Measurements from ENCODE around the gene HOXA10.
A peak's percentile ranks its signal among the peaks of the same experiment; 100 is the strongest.

Gene HOXA10

GRCh38 chr7:27173956-27174873 is at the start of gene HOXA10:
Gene HOXA10 (minus strand): TSS chr7:27174320. CDS start chr7:27174306, 14 bp downstream.
- Histone ChIP-seq H3K9me3 (ENCODE audit: control insufficient read depth, insufficient read depth, low read length) (no peaks in the 10 kb centered on the region), H3K4me1 (ENCODE audit: insufficient read depth, low read length) (peaks cover 6% of the 10 kb centered on the region; the same call in 1 of the 2 replicates), H3K9ac (ENCODE audit: low read depth, low read length) (no peak within 1 kb of the TSS; the same call in 1 of the 2 replicates), H3K36me3 (ENCODE audit: insufficient read depth, low read length) (no peaks in the 10 kb centered on the region)

DNA sequence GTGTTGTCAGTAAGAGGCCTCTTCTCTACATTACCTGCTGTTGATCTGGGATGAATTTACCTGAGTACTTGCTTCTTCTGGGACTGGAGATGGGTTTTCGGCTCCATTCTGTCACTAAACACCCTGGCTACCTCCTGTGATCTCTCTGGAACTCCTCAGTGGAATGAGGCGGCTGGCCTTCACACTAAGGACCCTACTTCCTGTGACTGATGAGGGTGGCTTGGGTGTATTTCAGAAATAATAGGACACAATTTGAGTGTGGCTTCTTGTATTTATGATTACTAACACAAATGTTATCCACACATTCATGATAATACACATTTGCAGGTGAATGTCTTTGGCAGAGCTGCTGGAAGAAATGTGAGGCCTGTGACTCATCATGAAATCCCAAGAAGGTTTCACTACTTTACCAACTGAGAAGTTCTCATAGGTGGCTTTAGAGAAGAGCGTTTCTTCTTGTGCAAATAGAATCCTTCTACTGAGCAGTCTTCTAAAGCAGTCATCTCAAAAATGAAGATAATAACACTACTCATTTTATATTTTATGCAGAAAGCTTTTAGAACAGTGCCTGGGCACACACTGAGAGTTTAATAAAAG is 47.2 kb upstream of the HOXA10 start:
- H3K36me3 ChIP-seq (ENCODE audit: insufficient read depth, low read length): no peaks in the 10 kb centered on the region
- no peaks in the 10 kb centered on the region for H3K9me3 ChIP-seq (ENCODE audit: control insufficient read depth, insufficient read depth, low read length)
- no peaks in the 10 kb centered on the region; the same call in 1 of the 2 replicates for H3K4me1 ChIP-seq (ENCODE audit: insufficient read depth, low read length)
- H3K9ac ChIP-seq (ENCODE audit: low read depth, low read length): no peak overlapping the region

GRCh38 chr7:27220440-27220955 is 46.4 kb upstream of the HOXA10 start:
- Histone ChIP-seq H3K4me1 (ENCODE audit: insufficient read depth, low read length) (no peaks in the 10 kb centered on the region; the same call in 1 of the 2 replicates), H3K9me3 (ENCODE audit: control insufficient read depth, insufficient read depth, low read length) (no peaks in the 10 kb centered on the region), H3K36me3 (ENCODE audit: insufficient read depth, low read length) (no peaks in the 10 kb centered on the region), H3K9ac (ENCODE audit: low read depth, low read length) (no peak overlapping the region)

DNA sequence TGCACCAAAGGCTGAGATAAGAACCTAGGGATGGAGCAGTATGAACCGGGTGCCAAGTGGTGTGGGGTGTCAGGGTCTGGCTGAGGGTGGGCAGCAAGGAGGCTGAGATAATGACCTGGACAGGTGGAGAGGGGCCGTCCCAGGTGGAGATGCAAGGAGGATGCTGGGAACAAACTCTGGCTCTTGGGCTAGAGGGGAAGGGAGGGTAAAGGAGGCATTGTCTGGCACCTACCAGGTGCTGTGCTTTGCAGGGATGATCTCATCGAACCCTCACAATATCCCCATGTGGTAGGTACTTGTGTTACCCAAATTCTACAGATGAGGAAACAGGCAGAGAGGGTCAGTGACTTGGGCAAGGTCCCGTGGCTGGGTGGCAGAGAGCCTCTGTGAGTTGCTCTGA is 45.7 kb upstream of the HOXA10 start:
- Histone ChIP-seq H3K9ac (ENCODE audit: low read depth, low read length) (no peak overlapping the region), H3K36me3 (ENCODE audit: insufficient read depth, low read length) (no peaks in the 10 kb centered on the region), H3K4me1 (ENCODE audit: insufficient read depth, low read length) (peaks cover 2% of the 10 kb centered on the region; the same call in 1 of the 2 replicates), H3K9me3 (ENCODE audit: control insufficient read depth, insufficient read depth, low read length) (no peaks in the 10 kb centered on the region)

- peaks cover 6% of the 10 kb centered on the region; the same call in 1 of the 2 replicates for H3K4me1 ChIP-seq (ENCODE audit: insufficient read depth, low read length)
- H3K36me3 ChIP-seq (ENCODE audit: insufficient read depth, low read length): no peaks in the 10 kb centered on the region
- no peaks in the 10 kb centered on the region for H3K9me3 ChIP-seq (ENCODE audit: control insufficient read depth, insufficient read depth, low read length)
- no peak overlapping the region for H3K9ac ChIP-seq (ENCODE audit: low read depth, low read length)
These were observed 43.8 kb upstream of the HOXA10 start for GRCh38 chr7:27217951-27218350.

DNA sequence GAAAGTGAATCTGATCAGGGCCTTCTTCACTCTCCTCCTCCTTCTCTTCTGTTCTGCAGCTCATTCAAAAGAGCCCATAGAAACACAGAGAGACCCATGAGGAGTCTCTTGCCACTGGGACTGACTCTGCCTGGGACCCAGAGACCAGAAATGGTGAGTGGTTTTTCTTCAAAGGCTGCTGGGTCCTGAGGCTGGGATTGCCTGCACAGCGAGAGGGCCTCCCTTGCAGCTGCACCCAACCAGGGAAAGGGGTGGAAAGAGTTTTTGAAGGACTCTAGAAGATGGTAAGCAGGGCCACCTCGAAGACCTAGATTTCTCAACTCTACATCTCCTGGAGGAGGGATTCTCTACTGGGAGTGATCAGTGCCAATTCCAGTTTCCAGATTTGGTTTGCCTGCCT is 41.2 kb upstream of the HOXA10 start:
- Histone ChIP-seq H3K9me3 (ENCODE audit: control insufficient read depth, insufficient read depth, low read length) (no peaks in the 10 kb centered on the region), H3K9ac (ENCODE audit: low read depth, low read length) (no peak overlapping the region), H3K36me3 (ENCODE audit: insufficient read depth, low read length) (no peaks in the 10 kb centered on the region), H3K4me1 (ENCODE audit: insufficient read depth, low read length) (peaks cover 6% of the 10 kb centered on the region; the same call in 1 of the 2 replicates)

DNA sequence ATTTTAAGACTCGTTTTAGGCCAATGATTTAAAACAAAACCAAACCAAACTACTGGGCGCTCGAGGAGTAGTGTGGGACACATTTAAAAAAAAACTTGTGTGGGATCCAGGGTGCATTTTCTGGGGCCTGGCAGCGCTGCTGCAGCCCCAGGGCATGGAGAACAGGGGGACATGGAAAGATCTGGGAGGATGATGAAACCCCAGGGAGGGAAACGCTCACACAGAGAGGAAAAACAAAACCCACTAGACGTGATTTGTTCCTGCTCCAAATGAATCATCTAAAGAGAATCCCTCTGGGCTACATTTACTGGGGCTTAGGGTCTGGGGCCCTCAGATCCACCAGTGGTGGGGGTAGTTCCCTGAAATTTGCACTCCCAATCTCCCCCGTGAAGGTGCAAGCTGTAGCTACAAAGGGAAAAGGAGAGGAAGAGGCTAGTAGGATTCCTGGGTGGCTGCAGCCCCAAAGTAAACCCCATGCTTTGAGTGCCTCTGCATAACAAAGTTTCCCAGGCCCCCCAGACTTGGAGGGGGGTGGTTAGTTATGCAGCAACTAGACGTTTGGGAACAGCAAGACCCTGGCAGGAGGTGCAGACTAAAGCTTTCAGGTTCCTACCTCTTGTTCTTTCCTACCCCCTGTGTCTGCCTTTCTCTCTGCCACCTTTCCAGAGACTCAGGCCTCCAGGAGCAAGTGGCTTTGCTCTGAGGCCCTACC is 40.3 kb upstream of the HOXA10 start:
- H3K4me1 ChIP-seq (ENCODE audit: insufficient read depth, low read length): peaks cover 6% of the 10 kb centered on the region; the same call in 1 of the 2 replicates
- H3K9ac ChIP-seq (ENCODE audit: low read depth, low read length): no peak overlapping the region
- no peaks in the 10 kb centered on the region for H3K36me3 ChIP-seq (ENCODE audit: insufficient read depth, low read length)
- H3K9me3 ChIP-seq (ENCODE audit: control insufficient read depth, insufficient read depth, low read length): no peaks in the 10 kb centered on the region

GRCh38 chr7:27213433-27214238 is 39.5 kb upstream of the HOXA10 start:
- Histone ChIP-seq H3K36me3 (ENCODE audit: insufficient read depth, low read length) (no peaks in the 10 kb centered on the region), H3K9ac (ENCODE audit: low read depth, low read length) (peak overlapping the region; percentile 17; the same call in 1 of the 2 replicates), H3K4me1 (ENCODE audit: insufficient read depth, low read length) (peaks cover 6% of the 10 kb centered on the region; the same call in 1 of the 2 replicates), H3K9me3 (ENCODE audit: control insufficient read depth, insufficient read depth, low read length) (no peaks in the 10 kb centered on the region)

DNA sequence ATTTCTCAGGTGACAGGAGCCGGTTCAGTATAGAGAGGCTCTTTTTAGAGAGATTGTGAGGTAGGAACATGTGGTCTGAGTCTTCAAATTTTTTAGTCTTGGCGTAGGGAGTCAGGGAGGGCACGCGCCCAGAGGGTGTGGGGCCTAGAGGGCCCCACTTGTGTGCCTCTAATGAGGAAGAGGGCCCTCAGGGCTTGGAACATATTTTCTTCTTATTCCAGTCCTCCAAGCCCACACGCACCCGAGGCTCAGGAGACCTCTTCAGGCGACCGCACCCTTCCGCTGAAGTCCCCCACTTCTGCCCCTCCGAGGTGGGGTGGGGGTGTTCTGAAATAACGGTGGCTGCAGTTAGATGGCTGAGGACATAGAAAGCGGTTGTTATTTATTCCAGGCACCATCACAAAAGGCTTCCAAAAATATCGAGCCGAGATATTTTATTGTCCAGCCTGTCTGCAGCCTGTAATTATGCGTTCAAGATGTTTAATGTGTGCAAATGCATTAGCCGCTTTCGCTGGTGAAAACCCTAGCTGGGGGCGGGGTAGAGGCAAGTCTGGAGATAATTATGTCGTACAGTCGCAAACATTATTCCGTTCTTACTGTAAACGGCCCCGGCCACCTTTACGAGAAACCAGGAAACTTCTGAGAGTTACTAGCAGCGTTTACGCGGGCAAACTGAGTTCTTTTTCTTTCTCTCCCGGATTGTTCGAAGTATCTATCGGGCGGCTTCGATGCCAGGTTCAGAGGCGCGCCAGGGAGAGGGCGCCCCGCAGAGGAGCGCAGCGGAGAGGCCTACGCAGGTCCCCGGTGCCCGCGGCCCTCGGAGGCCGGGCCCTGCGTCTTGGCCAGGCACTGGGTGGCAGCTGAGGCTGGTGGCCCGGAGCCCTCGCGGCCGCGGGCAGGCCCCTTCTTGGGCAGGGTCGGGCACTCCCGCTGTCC is 38.6 kb upstream of the HOXA10 start:
- Histone ChIP-seq H3K36me3 (ENCODE audit: insufficient read depth, low read length) (no peaks in the 10 kb centered on the region), H3K4me1 (ENCODE audit: insufficient read depth, low read length) (peaks cover 6% of the 10 kb centered on the region; the same call in 1 of the 2 replicates), H3K9ac (ENCODE audit: low read depth, low read length) (peak overlapping the region; percentile 17; the same call in 1 of the 2 replicates), H3K9me3 (ENCODE audit: control insufficient read depth, insufficient read depth, low read length) (no peaks in the 10 kb centered on the region)

DNA sequence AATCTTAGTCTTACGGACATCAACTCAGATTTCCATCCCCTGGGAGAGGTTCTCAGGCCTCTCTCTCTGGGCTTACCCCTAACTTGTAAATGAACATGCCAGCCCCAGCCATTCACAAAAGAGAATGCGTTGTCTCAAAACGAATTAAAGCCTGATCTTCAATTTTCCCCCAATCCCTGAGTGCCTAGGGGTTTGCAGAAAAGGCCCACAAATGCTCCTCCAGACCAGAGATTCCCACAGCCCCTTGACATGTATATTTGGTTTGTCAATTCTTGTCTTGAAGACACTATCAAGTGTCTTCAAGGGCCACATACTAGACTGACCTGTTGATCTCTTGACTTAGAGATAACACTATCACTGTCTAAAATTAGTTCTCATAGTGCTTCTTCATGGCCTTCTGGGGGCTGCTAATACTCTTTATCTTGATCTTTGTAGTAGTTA is 37.7 kb upstream of the HOXA10 start:
- no peaks in the 10 kb centered on the region for H3K9me3 ChIP-seq (ENCODE audit: control insufficient read depth, insufficient read depth, low read length)
- H3K36me3 ChIP-seq (ENCODE audit: insufficient read depth, low read length): no peaks in the 10 kb centered on the region
- H3K4me1 ChIP-seq (ENCODE audit: insufficient read depth, low read length): peaks cover 6% of the 10 kb centered on the region; the same call in 1 of the 2 replicates
- no peak overlapping the region for H3K9ac ChIP-seq (ENCODE audit: low read depth, low read length)

- Histone ChIP-seq H3K36me3 (ENCODE audit: insufficient read depth, low read length) (no peaks in the 10 kb centered on the region), H3K4me1 (ENCODE audit: insufficient read depth, low read length) (peaks cover 6% of the 10 kb centered on the region; the same call in 1 of the 2 replicates), H3K9me3 (ENCODE audit: control insufficient read depth, insufficient read depth, low read length) (no peaks in the 10 kb centered on the region), H3K9ac (ENCODE audit: low read depth, low read length) (no peak overlapping the region)
These were observed 36.9 kb upstream of the HOXA10 start for GRCh38 chr7:27211084-27211446.

DNA sequence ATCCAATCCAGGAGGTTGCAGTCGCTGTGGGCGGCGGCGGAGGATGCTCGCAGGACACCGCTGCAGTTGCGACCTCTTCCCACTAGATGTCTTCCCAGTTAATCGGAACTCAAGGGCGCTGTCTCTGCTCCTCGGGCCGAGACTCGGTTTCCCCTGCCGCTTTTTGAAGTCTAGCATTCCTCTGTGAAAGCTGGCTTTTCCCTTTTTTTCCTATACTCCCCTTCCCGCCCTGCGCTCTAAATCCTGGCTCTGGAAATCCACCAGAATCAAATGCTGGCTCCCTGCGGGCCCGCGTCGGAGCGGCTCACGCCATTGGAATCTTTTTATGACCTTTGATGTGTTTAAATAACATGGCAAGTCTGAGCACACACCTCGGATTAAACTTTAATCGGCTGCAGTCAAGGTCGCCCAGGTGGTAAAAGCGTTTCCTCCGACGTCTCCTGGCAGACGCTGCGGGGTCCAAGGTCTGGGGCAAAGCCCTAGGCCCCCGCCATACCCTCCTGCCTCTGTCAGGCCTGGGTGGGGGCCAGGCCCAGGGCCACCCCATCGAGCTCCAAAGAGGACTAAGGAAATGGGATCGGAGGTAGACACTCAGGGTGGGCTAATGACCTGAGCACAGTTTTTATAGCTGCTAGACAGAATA is 36.4 kb upstream of the HOXA10 start:
- Histone ChIP-seq H3K4me1 (ENCODE audit: insufficient read depth, low read length) (peaks cover 9% of the 10 kb centered on the region; the same call in 1 of the 2 replicates), H3K9me3 (ENCODE audit: control insufficient read depth, insufficient read depth, low read length) (no peaks in the 10 kb centered on the region), H3K9ac (ENCODE audit: low read depth, low read length) (no peak overlapping the region), H3K36me3 (ENCODE audit: insufficient read depth, low read length) (no peaks in the 10 kb centered on the region)

Measured in ES-I3 (cell line).